HG03025 (cell line): ENCODE results near the gene PCDH9.

Experiments used
- ATAC-seq: cut with Tn5 transposase; IDR thresholded peaks from one replicate; pipeline ENCODE4 v1.9.1; 2021; ENCODE audit warnings: mild to moderate bottlenecking, moderate library complexity; ENCODE audit not compliant: unreplicated experiment, low FRiP score

PCDH9 gene

GRCh38 chr13:66992719-66993118, 237.4 kb downstream of the PCDH9 start:
- ATAC-seq: no peak

DNA sequence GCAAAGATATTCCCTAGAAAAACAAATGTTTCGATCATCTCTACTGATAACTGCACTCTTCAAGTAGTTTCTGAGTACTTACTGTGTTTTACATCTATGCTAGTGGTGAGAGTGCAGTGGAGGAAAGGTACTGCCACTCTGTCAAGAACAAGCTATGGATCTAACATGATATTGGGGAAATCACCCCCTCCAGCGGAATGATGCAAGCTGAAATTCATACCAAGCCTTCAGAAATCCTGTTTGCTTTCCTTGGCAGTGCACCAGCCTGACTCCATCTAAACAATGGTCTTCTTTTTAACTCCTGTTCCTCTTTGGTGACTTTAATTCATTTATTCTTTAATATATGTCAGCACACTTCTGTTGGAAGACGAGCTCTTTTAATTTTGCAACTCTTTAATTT, 238.0 kb downstream of the PCDH9 start:
- ATAC-seq: no peak

GRCh38 chr13:66984241-66984640, 245.9 kb downstream of the PCDH9 start:
- ATAC-seq: no peak

DNA sequence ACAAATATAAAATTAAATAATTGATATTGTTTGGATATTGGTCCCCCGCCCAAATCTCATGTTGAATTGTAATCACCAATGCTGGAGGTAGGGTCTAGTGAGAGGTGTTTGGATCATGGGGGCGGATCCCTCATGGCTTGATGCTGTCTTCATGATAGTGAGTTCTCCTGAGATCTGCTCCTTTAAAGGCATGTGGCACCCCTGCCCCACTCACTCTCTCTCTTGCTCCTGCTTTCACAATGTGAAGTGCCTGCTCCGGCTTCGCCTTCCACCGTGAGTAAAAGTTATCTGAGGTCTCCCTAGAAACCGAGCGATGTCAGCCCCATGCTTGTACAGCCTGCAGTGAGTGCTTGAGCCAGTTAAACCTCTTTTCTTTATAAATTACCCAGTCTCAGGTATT, 248.2 kb downstream of the PCDH9 start:
- no peak for ATAC-seq

DNA sequence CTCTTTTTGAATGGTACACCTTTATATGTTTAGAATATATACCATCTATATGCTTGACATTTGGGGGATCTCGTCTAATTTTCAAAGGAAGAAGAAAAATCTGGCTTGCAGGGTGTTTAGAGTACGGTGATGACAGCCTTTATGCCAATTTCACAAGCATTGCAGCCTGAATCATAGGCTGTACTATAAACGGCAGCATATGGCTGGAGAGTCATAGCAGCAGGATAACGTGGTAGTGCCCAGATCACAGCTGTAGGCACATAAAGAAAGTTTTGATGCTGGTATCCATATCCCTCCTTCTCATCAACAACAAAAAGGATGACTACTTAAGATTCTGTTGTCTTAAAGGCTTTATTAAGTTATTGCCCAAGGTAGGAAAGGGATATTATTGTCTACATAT, 253.0 kb downstream of the PCDH9 start:
- no peak for ATAC-seq

DNA sequence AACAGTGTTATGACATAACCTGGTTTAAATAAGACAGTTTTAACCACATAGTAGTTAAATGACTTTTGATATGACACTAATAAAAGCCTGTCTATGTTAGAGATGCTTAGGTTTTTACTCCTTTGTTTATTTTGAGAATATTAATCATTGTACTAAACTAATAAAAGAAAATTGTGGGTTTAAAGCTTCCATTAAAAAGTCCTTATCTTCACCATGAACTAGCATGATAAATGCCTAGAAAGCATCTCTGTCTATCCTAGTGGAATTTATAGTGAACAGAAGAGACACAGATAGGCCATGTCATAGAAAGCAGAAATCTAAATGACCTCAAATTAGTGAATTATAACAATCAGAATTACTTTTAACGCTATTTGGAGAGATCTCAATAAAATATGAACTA, 255.2 kb downstream of the PCDH9 start:
- ATAC-seq: no peak

- no peak for ATAC-seq
These were observed 256.0 kb downstream of the PCDH9 start for GRCh38 chr13:66974174-66974573.

DNA sequence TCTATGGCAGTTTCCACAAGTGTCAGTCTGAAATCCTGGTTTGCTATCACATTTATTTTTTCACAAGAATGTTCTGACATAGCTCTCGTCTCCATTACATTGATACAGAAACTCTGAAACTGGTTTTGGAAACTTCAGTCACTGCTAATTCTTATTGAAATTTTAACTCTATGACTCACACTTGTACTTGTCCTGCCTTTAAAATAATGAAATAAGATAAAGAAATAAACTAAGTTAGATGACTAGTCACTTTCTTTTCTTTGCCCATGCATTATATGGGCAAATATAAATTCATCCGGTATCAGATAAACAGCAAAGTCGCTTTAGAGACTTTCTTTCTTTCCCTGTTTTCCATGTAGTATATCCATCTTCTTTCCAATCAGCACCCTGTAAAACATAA, 257.5 kb downstream of the PCDH9 start:
- no peak for ATAC-seq

GRCh38 chr13:66971004-66971403, 259.1 kb downstream of the PCDH9 start:
- ATAC-seq: no peak

DNA sequence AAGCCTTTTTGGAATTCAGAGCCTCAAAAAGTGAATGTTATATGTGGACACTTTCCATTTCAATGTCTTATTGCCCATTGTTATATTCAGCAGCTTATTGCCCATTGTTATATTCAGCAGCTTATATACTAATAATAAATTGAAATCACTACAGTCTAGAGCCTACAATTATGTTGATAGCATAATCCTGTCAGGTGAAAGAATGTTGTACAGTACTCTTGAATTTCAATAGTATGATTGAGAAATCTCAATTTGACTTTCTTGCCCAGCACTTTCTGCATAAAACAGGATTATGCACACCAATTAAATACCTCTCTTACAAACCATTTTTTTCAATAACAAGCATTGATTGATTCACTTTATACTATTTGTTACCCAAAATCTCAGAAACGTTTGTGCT, 260.8 kb downstream of the PCDH9 start:
- ATAC-seq: no peak

- no peak for ATAC-seq
These were observed 262.1 kb downstream of the PCDH9 start for GRCh38 chr13:66967811-66968597.

GRCh38 chr13:66965181-66965580, 265.0 kb downstream of the PCDH9 start:
- no peak for ATAC-seq

GRCh38 chr13:66962953-66963352, 267.2 kb downstream of the PCDH9 start:
- ATAC-seq: no peak

DNA sequence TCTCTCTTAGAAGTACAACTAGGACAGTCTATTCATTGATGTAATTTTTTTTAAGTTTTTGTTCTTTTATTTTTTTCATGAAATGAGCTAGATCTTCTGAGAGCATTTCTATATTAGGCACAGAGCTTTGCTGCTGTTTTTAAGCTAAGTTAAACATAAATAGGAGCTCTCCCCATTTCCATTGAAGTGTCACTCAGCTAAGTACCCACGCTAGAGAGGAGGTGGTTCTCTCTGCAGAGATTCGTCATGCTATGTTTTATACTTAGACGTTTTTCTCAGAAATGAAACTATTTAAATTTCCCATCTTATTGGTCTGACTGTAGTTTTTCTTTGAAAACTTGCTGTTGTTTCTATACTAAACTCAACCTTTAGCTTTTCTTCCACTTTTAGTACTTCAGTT, 271.5 kb downstream of the PCDH9 start:
- ATAC-seq: no peak

DNA sequence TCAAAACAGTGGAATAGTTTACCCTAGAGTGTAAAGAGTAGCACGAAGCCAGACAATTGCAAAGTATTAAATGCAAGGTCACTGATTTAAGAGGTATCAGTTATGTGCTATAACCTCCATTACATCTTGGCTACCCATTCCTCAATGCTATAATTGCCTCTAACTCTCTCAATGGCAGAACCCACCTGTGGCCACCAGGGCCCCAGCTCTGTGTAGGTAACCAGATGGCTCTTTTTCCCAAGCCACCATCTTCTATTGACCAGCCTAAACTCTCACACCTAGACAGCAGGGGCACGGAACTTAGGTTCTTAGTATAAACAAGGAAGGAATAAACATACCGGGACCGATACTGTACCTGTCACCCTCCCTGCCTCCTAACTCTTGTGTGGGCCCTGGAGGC, 277.6 kb downstream of the PCDH9 start:
- no peak for ATAC-seq

DNA sequence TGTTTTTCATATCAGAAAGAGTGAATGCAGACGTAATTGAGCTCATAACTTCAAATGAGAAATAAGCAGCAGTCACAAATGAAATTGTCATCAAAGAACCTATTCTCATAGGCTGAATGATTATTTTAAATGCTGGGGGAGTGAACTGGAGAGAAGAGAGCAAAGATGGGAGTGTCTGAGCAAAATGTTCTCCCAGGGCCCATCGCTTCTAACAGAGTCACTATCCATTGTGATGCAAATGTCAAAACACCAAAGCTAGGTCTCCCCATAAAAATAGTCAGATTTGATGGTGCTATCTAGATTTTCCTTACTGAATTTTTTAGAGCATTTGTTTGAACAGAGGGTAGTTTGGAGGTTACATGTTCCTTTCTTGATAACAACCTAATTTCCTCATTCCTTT, 278.7 kb downstream of the PCDH9 start:
- no peak for ATAC-seq

DNA sequence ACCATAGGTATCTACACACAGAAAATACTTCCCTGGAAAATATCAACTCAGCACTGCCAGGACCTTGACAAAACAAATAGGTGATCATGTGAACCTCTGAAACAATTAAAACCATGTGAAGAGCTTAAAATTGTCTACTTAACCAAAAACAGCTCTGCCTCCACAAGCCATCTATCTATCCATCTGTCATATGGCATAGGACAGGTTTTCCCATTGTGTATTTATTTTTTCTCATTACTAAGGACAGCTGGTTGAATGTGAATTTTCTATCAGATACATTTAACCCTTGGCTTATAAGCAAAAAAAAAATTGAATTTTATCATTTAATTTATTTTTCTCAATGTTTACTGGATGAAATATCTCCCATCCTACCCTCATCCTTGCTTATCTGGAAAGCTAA, 279.5 kb downstream of the PCDH9 start:
- ATAC-seq: no peak

- no peak for ATAC-seq
These were observed 281.2 kb downstream of the PCDH9 start for GRCh38 chr13:66948910-66949309.

DNA sequence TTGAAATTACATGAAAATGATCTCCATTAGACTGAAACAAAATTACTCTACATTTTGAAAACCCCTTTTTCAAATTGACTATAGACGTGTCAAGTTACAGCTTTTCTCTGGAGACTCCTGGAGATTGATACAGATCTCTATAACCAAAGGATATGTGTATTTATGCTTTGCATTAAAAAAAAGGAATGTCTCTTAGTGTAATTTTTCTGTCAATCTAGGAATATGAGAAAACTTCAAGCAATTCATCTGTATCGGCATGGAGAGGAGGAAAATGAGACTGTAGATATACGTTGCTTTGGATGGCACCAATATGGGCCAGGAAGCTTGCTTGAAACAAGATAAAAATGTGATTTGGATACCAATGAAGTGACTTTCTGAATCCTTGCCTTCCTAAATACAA, 286.6 kb downstream of the PCDH9 start:
- ATAC-seq: no peak

- no peak for ATAC-seq
These were observed 290.0 kb downstream of the PCDH9 start for GRCh38 chr13:66940113-66940512.

- no peak for ATAC-seq
These were observed 292.7 kb downstream of the PCDH9 start for GRCh38 chr13:66937423-66937822.

DNA sequence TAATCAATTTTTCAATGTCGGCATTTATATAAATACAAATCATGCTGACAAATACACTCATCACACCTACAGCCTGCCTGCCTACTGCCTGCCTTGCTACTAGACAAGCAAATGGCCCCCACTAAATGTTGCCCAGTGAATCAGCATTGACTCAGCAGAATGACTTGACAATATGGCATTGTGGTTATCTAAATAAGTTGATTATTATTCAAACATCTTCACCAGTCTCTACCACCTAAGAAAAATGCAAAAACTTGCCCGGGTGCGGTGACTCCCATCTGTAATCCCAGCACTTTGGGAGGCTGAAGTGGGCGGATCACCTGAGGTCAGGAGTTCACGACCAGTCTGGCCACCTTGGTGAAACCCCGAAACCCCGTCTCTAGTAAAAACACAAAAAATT, 296.1 kb downstream of the PCDH9 start:
- ATAC-seq: no peak

- ATAC-seq: no peak
These were observed 296.6 kb downstream of the PCDH9 start for GRCh38 chr13:66933527-66933926.
